ENCODE data around the gene PXYLP1.

Gene PXYLP1

DNA sequence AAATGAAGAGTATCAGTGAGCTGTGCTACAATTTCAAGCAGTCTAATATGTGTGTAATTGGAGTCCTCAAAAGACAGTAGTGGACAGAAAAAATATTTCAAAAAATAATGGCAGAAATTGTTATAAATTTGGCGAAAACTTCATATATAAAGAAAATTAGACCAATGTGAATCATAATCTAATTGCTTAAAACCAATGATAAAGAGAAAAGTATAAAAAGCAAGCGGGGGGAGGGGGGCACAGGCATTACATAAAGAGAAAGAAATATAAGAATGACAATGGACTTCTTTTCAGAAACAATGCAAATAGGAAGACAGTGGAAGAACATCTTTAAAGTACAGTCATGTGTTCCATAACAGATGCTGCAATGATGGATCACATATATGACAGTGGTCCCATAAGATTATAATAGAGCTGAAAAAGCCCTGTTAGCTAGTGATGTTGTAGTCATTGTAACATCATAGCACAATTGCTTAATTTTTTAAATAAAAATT is 7.9 kb upstream of the PXYLP1 start:
- H3K27me3 ChIP-seq (ENCODE audit: insufficient read depth, poor library complexity, severe bottlenecking) = no peaks in the 10 kb centered on the region
- TF ChIP-seq POLR2AphosphoS5 (IDR thresholded peaks at IDR 0.05; ENCODE audit: low read depth) = no peak
- no peak for TF ChIP-seq SPI1 (IDR thresholded peaks at IDR 0.05; ENCODE audit: borderline replicate concordance, low read depth)
- TF ChIP-seq, protein P1, sequence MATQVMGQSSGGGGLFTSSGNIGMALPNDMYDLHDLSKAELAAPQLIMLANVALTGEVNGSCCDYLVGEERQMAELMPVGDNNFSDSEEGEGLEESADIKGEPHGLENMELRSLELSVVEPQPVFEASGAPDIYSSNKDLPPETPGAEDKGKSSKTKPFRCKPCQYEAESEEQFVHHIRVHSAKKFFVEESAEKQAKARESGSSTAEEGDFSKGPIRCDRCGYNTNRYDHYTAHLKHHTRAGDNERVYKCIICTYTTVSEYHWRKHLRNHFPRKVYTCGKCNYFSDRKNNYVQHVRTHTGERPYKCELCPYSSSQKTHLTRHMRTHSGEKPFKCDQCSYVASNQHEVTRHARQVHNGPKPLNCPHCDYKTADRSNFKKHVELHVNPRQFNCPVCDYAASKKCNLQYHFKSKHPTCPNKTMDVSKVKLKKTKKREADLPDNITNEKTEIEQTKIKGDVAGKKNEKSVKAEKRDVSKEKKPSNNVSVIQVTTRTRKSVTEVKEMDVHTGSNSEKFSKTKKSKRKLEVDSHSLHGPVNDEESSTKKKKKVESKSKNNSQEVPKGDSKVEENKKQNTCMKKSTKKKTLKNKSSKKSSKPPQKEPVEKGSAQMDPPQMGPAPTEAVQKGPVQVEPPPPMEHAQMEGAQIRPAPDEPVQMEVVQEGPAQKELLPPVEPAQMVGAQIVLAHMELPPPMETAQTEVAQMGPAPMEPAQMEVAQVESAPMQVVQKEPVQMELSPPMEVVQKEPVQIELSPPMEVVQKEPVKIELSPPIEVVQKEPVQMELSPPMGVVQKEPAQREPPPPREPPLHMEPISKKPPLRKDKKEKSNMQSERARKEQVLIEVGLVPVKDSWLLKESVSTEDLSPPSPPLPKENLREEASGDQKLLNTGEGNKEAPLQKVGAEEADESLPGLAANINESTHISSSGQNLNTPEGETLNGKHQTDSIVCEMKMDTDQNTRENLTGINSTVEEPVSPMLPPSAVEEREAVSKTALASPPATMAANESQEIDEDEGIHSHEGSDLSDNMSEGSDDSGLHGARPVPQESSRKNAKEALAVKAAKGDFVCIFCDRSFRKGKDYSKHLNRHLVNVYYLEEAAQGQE (IDR thresholded peaks at IDR 0.05; ENCODE audit: insufficient replicate concordance, low read depth) = no peak
- TF ChIP-seq GABPA (IDR thresholded peaks at IDR 0.05; ENCODE audit: low read depth) = no peak
- no peak for TF ChIP-seq CTCF (IDR thresholded peaks at IDR 0.05; ENCODE audit: insufficient read depth, low read length)
- no peak overlapping the region for H3K27ac ChIP-seq (replicated peaks)
- no peak overlapping the region for H3K4me3 ChIP-seq (replicated peaks; ENCODE audit: insufficient read depth, low read length)
- no peak for DNase-seq (ENCODE audit: low read depth in 1 of 2, low spot score in 1 of 2)

DNA sequence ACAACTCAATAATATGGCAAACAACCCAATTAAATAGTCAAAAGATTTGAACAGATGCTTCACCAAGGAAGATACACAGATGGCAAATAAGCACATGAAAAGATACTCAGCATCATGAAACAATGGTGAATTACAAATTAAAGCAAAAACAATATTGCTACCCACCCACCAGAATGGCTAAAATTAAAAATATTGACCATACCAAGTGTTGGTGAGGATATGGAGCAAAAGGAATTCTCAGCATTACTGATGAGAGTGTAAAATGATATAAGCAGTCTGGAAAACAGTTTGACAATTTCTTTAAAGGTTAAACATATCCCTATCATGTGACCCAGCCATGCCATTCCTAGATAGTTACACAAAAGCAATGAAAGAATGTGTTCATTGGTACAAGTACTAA is 5.7 kb upstream of the PXYLP1 start:
- Histone ChIP-seq H3K4me3 (replicated peaks; ENCODE audit: insufficient read depth, low read length) (no peak overlapping the region), H3K27me3 (ENCODE audit: insufficient read depth, poor library complexity, severe bottlenecking) (no peaks in the 10 kb centered on the region), H3K27ac (replicated peaks) (no peak overlapping the region)
- no peak for DNase-seq (ENCODE audit: low read depth in 1 of 2, low spot score in 1 of 2)
- no peak for TF ChIP-seq GABPA (IDR thresholded peaks at IDR 0.05; ENCODE audit: low read depth)
- no peak for TF ChIP-seq CTCF (IDR thresholded peaks at IDR 0.05; ENCODE audit: insufficient read depth, low read length)
- no peak for TF ChIP-seq POLR2AphosphoS5 (IDR thresholded peaks at IDR 0.05; ENCODE audit: low read depth)
- TF ChIP-seq SPI1 (IDR thresholded peaks at IDR 0.05; ENCODE audit: borderline replicate concordance, low read depth) = no peak
- TF ChIP-seq, protein P1 (IDR thresholded peaks at IDR 0.05; ENCODE audit: insufficient replicate concordance, low read depth) = no peak

- TF ChIP-seq, protein P1 (IDR thresholded peaks at IDR 0.05; ENCODE audit: insufficient replicate concordance, low read depth) = no peak
- H3K27ac ChIP-seq (replicated peaks) = no peak overlapping the region
- no peak for DNase-seq (ENCODE audit: low read depth in 1 of 2, low spot score in 1 of 2)
- peaks cover 4% of the 10 kb centered on the region for H3K27me3 ChIP-seq (ENCODE audit: insufficient read depth, poor library complexity, severe bottlenecking)
- H3K4me3 ChIP-seq (replicated peaks; ENCODE audit: insufficient read depth, low read length) = no peak overlapping the region
Measured at GRCh38 chr3:141227216-141227615, 4.4 kb upstream of the PXYLP1 start.

- DNase-seq (ENCODE audit: low read depth in 1 of 2, low spot score in 1 of 2) = no peak
- Histone ChIP-seq H3K27ac (replicated peaks) (no peak overlapping the region), H3K4me3 (replicated peaks; ENCODE audit: insufficient read depth, low read length) (no peak overlapping the region), H3K27me3 (ENCODE audit: insufficient read depth, poor library complexity, severe bottlenecking) (peaks cover 9% of the 10 kb centered on the region)
- TF ChIP-seq SPI1 (IDR thresholded peaks at IDR 0.05; ENCODE audit: borderline replicate concordance, low read depth) (no peak), CTCF (IDR thresholded peaks at IDR 0.05; ENCODE audit: insufficient read depth, low read length) (no peak), POLR2AphosphoS5 (IDR thresholded peaks at IDR 0.05; ENCODE audit: low read depth) (no peak), GABPA (IDR thresholded peaks at IDR 0.05; ENCODE audit: low read depth) (no peak)
- TF ChIP-seq, protein P1 (IDR thresholded peaks at IDR 0.05; ENCODE audit: insufficient replicate concordance, low read depth) = no peak
Measured at GRCh38 chr3:141227752-141228151, 3.9 kb upstream of the PXYLP1 start.
